Measurements from ENCODE around the gene UAP1L1. TPM values are rescaled to one million over a fixed set of nuclear protein-coding genes. Genes with fewer than 3 reads are reported as not detected.

UAP1L1 gene
- polyA plus RNA-seq, 1 donor: 2.5 TPM

- no peak for DNase-seq
Observed at GRCh38 chr9:137042751-137043727, 34.3 kb upstream of the UAP1L1 start.

DNA sequence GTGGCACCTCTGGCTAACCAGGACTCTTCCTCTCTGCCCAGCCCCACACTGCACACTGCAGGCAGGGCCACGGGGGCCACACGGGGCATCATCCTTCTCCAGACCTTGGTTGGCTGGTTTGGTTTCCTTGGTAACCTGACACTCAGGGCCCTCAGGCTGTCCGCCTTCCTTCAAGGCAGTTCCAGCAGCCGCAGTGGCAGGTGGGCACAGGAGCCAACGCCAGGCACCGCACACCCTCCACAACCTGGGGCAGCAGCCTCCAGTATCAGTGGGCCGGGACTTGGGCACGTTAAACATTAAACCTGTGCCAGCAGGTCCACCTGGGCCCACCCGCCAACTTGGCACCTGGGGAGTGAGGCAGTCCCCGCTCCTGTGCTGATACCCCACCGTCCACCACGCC is 33.3 kb upstream of the UAP1L1 start:
- no peak for DNase-seq

DNA sequence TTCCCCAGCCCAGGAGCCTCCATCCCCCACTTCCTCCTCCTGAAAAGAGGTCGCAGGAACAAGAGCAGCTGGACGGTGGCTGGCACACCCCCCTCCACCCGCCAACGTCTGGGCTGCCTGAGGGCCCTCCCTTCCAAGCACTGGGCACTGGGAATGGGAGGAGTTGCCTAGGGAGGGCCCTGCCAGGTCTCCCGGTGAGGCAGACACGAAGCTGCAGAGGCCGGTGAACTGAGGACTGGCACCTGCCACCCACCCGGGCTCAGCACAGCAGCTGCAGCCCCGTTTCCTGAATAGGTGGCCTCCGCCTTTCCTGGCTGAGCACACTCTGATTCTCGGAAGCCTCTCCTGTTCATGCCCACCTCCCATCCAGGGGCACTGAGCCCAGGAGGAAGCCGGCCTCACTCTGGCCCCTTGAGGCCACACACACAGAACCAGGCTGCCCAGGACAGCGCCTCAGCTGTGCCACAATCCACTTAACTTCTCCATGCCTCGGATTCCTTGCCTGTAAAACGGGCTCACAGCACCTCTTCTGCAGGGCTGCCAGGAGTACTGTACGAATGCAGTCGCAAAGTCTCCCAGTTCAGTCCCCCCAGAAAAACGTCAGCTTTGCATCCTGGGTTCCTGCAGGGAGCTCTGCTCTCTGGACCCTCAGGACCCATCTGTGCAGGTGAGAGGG is 32.7 kb upstream of the UAP1L1 start:
- DNase-seq: no peak

DNA sequence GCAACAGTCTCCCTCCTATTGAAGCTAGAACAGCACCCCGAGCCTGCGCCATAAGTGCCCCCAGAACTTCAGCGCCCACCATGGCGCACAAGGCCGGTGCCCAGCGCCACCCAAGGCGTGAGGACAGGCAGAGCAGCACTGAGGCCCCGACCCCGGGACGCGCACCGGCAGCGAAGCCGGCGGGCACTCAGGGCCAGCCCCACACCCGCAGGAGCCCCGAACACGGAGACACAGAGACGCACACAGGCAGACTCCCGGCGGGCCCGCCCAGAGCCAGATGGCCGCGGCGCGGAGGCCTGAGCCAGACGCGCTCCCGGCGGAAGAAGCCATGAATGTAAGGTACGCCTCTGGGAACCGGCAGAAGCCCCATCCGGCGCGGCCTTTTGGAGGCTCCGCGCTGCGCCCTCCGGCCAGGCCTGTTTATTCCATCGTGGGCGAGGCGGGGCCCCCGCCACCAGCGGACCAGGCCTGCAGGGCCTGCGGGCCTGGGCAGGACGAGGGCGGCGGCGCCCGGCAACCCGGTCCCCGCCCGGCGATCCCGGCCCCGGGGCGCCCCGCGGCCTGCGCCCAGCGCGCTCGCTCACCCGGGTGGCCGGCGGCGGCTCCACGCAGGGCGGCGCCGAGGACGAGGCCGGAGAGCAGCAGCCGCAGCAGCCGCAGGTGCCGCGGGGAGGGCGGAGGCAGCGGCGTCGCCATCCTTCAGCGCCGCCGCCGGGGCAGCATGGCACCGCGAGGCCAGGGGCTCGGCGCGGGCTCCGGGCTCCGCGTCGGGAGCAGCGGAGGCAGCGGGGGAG is 31.8 kb upstream of the UAP1L1 start:
- DNase-seq: peak; percentile 50

DNA sequence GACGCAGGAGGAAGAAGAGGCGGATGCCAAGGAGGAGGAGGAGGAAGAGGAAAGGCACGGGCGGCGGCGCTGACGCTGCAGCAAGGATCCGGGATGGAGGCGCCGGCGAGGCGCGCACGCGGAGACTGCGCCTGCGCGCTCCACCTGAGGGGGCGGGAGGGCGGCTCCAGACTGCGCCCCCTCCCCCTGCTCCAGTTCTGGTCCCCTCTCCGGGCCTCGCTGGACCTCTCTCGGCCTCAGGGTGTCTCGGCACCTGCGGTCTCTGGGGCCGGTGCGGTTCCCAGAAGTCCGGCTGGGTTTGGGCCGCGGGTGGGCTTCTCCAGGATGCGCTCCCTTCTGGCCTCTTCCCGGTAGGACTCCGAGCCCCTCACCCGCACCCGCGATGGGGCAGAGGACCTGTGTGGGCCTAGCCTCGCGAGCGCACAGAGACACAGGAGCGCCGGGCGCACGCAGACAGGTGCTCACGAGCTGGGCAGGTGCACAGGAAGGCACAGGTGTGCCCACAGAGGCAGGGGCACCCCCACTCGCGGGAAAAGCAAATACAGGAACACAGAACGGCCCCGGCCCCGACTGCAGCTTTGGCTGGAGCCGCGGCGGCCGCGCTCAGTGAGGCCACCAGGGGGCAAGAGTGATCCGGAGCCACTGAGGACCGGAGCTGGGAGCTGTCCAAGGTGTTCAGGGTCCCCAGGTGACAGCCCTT is 31.1 kb upstream of the UAP1L1 start, which contains the start of gene NPDC1:
Gene NPDC1, minus strand, starts transcription at position 90 of the 700 bp plus-strand sequence. CDS start 188 bp downstream, outside the sequence.
- DNase-seq: peak; percentile 87

- DNase-seq: no peak
Observed at GRCh38 chr9:137048655-137049543, 28.4 kb upstream of the UAP1L1 start.

GRCh38 chr9:137049544-137050449 is 27.5 kb upstream of the UAP1L1 start:
- peak; percentile 54 for DNase-seq

GRCh38 chr9:137050570-137050969 is 26.7 kb upstream of the UAP1L1 start:
- no peak for DNase-seq

GRCh38 chr9:137051145-137051724 is 26.1 kb upstream of the UAP1L1 start:
- DNase-seq: no peak

GRCh38 chr9:137052293-137052692 is 25.0 kb upstream of the UAP1L1 start:
- DNase-seq: no peak

DNA sequence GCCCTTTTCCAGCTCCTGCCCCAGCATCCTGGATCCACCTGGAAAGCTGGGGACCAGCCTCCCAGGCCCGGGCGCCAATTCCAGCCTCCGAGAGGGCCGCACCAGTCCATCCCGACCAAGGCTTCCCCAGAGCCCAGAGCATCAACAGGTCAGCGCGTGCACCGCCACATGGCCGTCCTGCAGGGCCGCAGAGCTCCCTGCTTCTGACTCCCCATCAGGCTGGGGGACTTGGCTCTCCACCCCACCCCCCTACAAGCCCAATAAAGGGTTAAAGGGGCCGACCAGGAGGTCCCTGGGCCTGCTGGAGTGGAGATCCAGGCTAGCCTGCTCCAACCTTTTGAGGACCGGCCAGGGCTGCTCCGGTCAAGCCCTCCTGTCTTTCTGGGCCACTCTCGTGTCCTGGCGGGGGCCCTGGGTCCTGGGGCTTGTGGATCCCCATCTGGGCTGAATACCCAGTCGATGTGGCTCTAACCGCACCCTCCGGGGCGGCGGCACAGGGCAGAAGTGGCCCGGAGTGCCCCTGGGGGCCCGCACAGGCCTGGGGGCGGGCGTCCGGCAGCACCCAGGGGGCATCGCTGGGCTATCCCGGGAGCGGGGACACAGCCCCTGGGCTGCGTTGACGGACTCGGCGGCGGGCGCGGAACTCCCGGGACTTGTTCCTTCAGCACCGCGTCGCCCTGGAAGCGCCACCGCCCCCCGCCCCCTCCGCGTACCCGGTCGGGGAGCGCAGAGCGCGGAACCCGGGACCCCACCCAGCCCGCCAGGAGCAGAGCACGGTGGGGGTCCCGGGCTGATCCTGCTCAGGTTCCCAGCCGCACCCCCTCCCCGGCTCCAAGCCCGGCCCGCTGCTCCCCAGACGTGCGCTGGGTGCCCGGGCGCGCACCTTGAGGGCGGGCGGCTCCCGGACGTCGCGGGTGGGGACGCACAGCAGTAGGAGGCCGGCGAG is 24.0 kb upstream of the UAP1L1 start:
- DNase-seq: no peak

DNA sequence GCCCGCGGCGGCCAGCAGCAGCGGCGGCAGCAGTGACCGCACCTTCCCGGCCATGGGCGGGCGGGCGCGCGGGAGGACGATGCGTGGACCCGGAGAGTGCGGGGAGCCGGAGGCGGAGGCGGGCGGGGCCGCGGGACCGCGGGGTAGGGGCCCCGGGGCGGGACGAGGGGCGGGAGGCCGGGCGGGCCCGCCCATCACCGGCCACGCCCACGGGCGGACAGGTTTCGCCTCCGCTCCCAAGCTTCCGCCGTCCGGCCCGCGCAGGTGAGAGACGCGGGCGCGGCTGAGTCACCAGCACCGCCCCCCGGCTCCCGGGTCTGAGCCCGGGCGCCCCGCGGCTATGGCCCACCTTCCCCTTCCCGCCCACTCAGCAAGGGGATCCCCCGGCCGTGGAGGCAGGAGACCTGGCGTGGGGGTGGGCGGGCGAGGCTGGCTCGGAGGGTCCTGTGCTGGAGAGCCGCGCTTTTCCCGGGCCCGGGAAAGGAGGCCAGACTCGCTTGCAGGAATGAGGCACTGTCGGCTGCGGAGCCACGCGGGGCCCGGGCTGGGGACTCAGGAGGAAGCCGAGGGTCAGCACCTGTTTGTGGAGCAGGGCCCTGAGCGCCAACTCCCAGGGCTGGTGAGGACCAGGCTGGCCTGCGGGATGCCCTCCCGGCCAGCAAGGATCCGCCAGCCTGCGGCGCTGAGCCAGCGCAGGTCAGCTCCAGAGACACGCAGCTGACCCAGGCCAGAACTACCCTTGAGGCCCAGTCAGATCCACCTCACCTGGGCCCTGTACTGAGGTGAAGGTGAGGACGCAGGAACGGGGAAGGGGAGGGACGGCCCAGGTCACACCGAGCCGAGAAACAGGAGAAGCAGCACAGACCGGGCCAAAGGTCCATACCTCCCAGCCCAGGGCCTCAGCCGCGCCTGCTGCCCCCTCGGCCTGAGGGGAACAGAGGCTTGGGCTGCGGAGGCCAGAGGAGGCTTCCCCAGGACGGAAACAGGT is 23.1 kb upstream of the UAP1L1 start, which contains the start of gene ENTPD2:
Gene ENTPD2, minus strand, starts transcription at position 118 of the 988 bp plus-strand sequence. Its CDS starts 64 bp downstream, at position 54.
- DNase-seq: no peak

- DNase-seq: no peak
Observed at GRCh38 chr9:137054932-137055384, 22.4 kb upstream of the UAP1L1 start.

- DNase-seq: peak; percentile 83
Observed at GRCh38 chr9:137055385-137056364, 21.6 kb upstream of the UAP1L1 start.

GRCh38 chr9:137056739-137057415 is 20.4 kb upstream of the UAP1L1 start:
- DNase-seq: no peak

All from hindlimb muscle (tissue), 1 donor.